Small intestine (tissue), 7 donors: ENCODE measurements around the gene ELAVL1. TPM values are rescaled to one million over a fixed set of nuclear protein-coding genes. Genes with fewer than 3 reads are reported as not detected.
"Not testable (repeated sequence)": the region's sequence is repeated elsewhere in the genome, so short reads cannot be mapped to it uniquely, and the experiment has no call there.

Experiments used
- DNase-seq, 2 donors: peaks; one replicate each; pipeline versions ENCODE4 v3.0.0 to v3.0.0-alpha.2; 2013
- FAIRE-seq: peaks from 2 replicates; lab custom pipeline; 2012; peaks lifted over from hg19 to GRCh38; lab: Jason Lieb, UNC
- H3K27ac ChIP-seq, 3 donors: one replicate each; pipeline ENCODE4 v1.5.1; 2013; ENCODE audit warnings: low read length in 2 of 3, mild to moderate bottlenecking in 2 of 3, control low read depth in 1 of 3, inconsistent platforms in 1 of 3, low read depth in 1 of 3, moderate library complexity in 1 of 3
- H3K27me3 ChIP-seq, 3 donors: one replicate each; pipeline ENCODE4 v1.6.1; 2013; ENCODE audit warnings: low read length in 3 of 3, inconsistent platforms in 1 of 3; ENCODE audit not compliant: control insufficient read depth in 3 of 3, insufficient read depth in 3 of 3
- H3K36me3 ChIP-seq, 3 donors: one replicate each; pipeline ENCODE4 v1.6.1; 2013; ENCODE audit warnings: low read length in 3 of 3, inconsistent platforms in 1 of 3, low read depth in 1 of 3, mild to moderate bottlenecking in 1 of 3, moderate library complexity in 1 of 3; ENCODE audit not compliant: control insufficient read depth in 3 of 3, insufficient read depth in 2 of 3
- H3K4me1 ChIP-seq, 3 donors: one replicate each; pipeline ENCODE4 v1.6.1; 2013; ENCODE audit warnings: low read length in 2 of 3, inconsistent platforms in 1 of 3, low read depth in 1 of 3, mild to moderate bottlenecking in 1 of 3, moderate library complexity in 1 of 3; ENCODE audit not compliant: control insufficient read depth in 3 of 3, insufficient read depth in 2 of 3
- H3K4me3 ChIP-seq, 3 donors: one replicate each; pipeline ENCODE4 v1.5.1; 2013; ENCODE audit warnings: low read length in 3 of 3, control low read depth in 1 of 3, inconsistent platforms in 1 of 3, low read depth in 1 of 3, mild to moderate bottlenecking in 1 of 3, moderate library complexity in 1 of 3
- H3K9me3 ChIP-seq, 2 donors: one replicate each; pipeline ENCODE4 v1.6.1; 2013; ENCODE audit warnings: low read depth in 1 of 2, low read length in 1 of 2; ENCODE audit not compliant: control insufficient read depth in 2 of 2, insufficient read depth in 1 of 2
- WGBS, 3 donors: extraction: QIAGEN DNeasy Blood & Tissue Kit; methylation state at CpG; one replicate each; pipeline ENCODE4 v1.1.7; 2013; 5-methylcytosine and 5-hydroxymethylcytosine counted together
- polyA plus RNA-seq, 4 donors: library from polyadenylated mRNA; stranded (reverse) in 3 of 4; unstranded in 1 of 4; fragments of 200-250 nt in 3 of 4; fragments of 120-200 nt in 1 of 4; gene quantifications; one replicate each; pipeline versions ENCODE4 v1.2.1 to v1.2.3, GENCODE V29; 2013
- donor health status: healthy with polysubstance abuse.
- donor health status: control.
- donor health status: control.
- donor health status: Bipolar disorder and iron deficiency.
- donor health status: healthy.

ELAVL1 gene
- polyA plus RNA-seq, 4 donors, result 14.6 to 51.1 (median 26.4) TPM

DNA sequence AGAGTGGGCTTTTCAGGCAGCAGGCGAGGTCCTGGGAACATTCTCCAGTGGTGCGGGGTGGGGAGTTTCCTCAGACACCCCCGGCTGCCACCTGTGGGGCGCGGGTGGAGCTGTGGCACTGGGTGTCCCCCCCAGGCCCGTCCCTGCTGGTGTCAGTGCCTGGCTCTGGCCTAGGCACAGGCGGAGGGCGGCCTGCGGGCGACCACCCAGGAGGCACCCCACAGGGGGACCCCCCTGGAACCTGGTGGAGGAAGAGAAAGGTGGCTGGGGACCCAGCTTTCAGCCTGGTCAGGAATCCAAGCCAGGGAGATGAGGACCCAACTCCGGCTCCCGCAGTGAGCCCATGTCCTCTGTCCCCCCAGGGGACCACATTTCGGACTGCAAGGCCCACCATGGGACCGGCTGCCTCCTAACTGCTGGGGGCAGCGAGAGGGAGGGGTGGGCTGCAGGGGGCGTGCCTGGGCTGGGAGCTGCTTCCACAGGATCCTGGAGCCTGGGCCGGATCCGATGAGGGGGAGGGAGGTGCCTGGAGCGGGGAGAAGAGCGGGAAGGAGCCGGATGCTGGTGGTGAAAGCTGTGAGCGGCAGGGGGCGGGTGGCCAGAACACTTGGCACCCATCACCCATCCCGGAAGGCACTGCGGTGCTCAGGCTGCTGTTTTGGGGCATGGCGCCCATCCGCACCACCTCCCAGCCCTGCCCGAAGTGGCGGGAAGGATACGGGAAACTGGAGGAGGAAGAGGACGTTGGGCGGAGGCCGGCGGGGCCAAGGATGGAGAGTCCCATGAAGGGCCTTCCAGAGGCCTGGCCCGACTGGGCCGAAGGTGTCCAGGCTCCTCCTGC is 74.0 kb downstream of the ELAVL1 start:
- DNase-seq, result no peak
- Histone ChIP-seq H3K27ac (no peak overlapping the region), H3K4me3 (no peak overlapping the region), H3K27me3 (no peaks in the 10 kb centered on the region), H3K36me3 (peaks cover 5 to 96% (median 31%) of the 10 kb centered on the region in 3 donors), H3K4me1 (peaks cover 0 to 3% (median 0%) of the 10 kb centered on the region in 3 donors), H3K9me3 (no peaks in the 10 kb centered on the region)
- 89 to 98% (median 95%) methylated on average over 31 to 36 of the region's 36 CpGs for WGBS, 3 donors
- no peak for FAIRE-seq

DNA sequence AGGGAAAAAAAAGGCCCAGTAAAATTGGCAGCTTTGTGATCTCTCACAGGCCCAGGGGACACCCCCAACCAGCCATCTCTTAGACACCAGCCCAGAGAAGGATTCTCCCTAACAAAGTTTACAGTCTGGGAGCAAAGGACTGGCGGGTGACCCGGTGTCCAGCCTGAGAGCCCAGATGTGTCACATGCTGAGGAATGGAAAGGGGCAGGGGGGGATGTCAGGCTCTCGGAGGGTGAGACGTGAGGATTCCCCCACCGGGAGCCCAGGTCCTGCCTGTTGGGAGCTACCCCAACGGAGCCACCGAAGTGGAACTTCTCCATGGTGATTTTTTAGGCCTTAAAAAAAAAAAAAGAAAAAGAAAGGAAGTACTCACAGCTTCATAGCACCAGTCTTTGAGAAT is 74.7 kb downstream of the ELAVL1 start:
- no peaks in the 10 kb centered on the region for H3K27me3 ChIP-seq
- H3K36me3 ChIP-seq, result peaks cover 5 to 89% (median 30%) of the 10 kb centered on the region in 3 donors
- WGBS, 3 donors, result 84 to 94% (median 87%) methylated on average over 7 of the region's 7 CpGs
- no peak for DNase-seq
- no peak overlapping the region for H3K4me3 ChIP-seq
- H3K9me3 ChIP-seq, result no peaks in the 10 kb centered on the region
- H3K27ac ChIP-seq, result no peak overlapping the region
- no peak for FAIRE-seq
- H3K4me1 ChIP-seq, result peaks cover 0 to 7% (median 0%) of the 10 kb centered on the region in 3 donors

DNA sequence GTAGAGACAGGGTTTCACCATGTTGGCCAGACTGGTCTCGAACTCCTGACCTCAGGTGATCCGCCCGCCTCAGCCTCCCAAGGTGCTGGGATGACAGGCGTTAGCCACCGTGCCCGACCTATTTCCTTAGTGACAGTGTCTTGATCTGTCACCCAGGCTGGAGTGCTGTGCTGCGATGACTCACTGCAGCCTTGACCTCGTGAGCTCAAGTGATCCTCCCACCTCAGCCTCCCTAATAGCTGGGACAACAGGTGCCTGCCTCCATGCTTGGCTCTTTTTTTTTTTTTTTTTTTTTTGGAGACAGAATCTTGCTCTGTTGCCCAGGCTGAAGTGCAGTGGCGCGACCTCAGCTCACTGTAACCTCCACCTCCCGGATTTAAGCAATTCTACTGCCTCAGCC is 75.4 kb downstream of the ELAVL1 start:
- WGBS, 3 donors, result 75 to 78% (median 78%) methylated on average over 8 to 11 of the region's 11 CpGs
- not testable (repeated sequence) for H3K4me1 ChIP-seq, H3K9me3 ChIP-seq

DNA sequence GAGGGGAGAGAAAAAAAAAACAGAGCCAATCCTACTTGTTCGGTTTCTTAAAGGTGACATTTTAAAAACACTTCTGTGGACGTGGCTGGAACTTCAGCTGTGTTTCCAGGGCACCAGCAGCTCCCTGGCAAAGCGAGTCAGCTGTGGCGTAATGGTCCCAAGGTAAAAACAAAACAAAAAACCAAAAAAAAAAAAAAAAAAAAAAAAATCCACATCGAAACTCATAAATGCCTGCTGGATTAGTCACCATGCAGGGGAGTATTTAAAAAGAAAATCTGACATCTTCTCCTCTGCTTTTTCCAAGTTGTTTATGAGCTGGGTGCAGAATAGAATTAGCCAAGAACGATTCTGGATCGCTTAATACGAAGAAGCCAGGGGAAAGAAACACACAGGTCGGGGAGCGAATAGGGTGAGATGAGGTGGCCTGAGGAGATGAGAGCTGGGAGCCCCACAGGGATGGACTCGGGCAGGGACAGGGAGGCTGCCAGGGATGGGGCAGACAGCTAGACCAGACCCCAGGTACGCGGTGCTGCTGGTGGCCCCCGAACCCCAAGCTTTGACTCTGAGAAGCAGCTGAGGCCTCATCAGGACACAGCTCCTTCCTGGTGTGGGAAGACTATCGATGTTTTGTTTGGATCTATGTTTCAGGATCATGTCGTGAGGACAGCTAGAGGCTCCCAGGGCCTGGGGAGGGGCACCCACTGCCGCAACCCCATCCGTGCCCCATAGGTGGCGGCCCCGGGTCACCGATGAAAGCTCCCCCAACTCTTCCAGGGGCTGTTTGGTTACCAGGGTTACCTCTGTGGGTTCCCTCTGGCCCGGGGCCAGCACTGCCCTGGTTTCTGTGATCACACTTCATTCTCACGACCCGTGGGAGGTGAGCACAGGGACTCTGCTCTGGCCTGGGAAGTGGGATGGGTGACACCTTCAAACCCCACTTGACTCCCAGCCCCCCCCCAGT is 76.4 kb downstream of the ELAVL1 start:
- peaks cover 0 to 10% (median 0%) of the 10 kb centered on the region in 3 donors for H3K4me1 ChIP-seq
- FAIRE-seq, result no peak
- peak overlapping the region in 1 of 3 donors; percentile 76 for H3K27ac ChIP-seq

More for the DNA sequence above, 75.4 kb downstream of the ELAVL1 start:
- H3K27ac ChIP-seq, FAIRE-seq, DNase-seq, H3K27me3 ChIP-seq, H3K4me3 ChIP-seq: not testable (repeated sequence)
- H3K36me3 ChIP-seq, result peaks cover 5 to 82% (median 26%) of the 10 kb centered on the region in 3 donors

DNA sequence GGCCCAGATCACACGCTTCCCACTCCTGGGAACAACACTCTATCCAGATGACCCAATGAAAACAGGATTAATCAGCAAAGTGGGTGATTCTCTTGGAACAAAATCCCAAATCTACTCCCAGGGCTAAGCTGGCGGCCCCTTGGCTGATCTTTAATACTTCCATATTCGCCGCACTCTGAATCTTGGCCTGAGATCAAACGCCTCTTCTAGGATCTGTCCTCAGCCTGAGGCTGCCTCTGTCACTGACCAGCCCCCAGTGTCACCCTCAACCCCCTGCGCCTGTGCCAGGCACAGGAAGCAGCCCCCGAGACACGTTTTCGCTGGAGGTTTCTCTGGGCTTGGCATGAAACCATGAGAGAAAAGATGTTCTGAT is 77.1 kb downstream of the ELAVL1 start:
- Histone ChIP-seq H3K4me1 (peaks cover 0 to 10% (median 0%) of the 10 kb centered on the region in 3 donors), H3K27ac (peak overlapping the region in 1 of 3 donors; percentile 31), H3K4me3 (no peak overlapping the region), H3K36me3 (peaks cover 2 to 70% (median 16%) of the 10 kb centered on the region in 3 donors), H3K9me3 (no peaks in the 10 kb centered on the region), H3K27me3 (no peaks in the 10 kb centered on the region)
- no peak for DNase-seq
- FAIRE-seq, result no peak
- 79 to 86% (median 84%) methylated on average over 9 of the region's 9 CpGs for WGBS, 3 donors

More for the DNA sequence above, 76.4 kb downstream of the ELAVL1 start:
- peak in 1 of 2 donors; percentile 44 for DNase-seq
- 64 to 71% (median 67%) methylated on average over 24 of the region's 24 CpGs for WGBS, 3 donors
- Histone ChIP-seq H3K27me3 (no peaks in the 10 kb centered on the region), H3K4me3 (no peak overlapping the region), H3K36me3 (peaks cover 2 to 72% (median 23%) of the 10 kb centered on the region in 3 donors), H3K9me3 (no peaks in the 10 kb centered on the region)

DNA sequence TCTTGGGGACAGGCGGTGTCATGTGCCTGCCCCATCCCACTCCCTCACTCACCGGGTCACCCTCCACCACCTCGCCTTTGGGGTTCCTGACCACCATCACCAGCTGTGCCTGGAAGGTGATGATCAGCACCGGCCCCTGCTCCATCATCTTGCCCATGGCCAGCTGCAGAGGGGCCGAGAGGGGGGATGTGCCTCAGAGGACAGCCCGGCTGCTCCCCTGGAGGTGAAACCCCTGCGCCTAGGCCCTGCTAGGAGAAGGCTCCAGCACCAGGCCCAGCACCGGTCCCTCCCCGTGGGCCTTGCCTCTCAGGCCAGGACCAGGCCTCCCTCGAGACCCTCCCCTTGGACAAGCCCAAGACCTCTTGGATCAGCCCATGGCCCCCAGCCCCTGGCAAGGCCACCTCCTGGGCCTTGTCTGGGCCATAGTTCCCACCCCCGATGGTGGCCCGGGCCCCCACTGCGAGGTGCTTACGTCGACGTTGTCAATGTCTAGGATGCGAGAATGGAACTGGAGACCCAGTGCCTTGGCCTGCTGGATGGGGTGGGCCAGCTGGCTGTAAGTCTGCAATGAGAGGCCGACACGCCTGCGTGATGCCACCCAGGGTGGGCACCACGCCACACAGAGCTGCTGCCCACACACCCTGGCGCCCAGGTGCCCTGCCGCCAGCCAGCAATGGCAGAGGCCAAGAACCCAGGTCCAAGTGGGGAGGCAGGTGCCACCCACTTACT is 77.7 kb downstream of the ELAVL1 start:
- DNase-seq (no peak), FAIRE-seq (no peak)
- H3K36me3 ChIP-seq, result peaks cover 2 to 70% (median 14%) of the 10 kb centered on the region in 3 donors
- H3K4me1 ChIP-seq, result peaks cover 0 to 10% (median 0%) of the 10 kb centered on the region in 3 donors
- no peaks in the 10 kb centered on the region for H3K9me3 ChIP-seq
- H3K27ac ChIP-seq, result no peak overlapping the region
- WGBS, 3 donors, result 91 to 93% (median 93%) methylated on average over 22 to 23 of the region's 23 CpGs
- H3K27me3 ChIP-seq, result no peaks in the 10 kb centered on the region
- H3K4me3 ChIP-seq, result no peak overlapping the region

DNA sequence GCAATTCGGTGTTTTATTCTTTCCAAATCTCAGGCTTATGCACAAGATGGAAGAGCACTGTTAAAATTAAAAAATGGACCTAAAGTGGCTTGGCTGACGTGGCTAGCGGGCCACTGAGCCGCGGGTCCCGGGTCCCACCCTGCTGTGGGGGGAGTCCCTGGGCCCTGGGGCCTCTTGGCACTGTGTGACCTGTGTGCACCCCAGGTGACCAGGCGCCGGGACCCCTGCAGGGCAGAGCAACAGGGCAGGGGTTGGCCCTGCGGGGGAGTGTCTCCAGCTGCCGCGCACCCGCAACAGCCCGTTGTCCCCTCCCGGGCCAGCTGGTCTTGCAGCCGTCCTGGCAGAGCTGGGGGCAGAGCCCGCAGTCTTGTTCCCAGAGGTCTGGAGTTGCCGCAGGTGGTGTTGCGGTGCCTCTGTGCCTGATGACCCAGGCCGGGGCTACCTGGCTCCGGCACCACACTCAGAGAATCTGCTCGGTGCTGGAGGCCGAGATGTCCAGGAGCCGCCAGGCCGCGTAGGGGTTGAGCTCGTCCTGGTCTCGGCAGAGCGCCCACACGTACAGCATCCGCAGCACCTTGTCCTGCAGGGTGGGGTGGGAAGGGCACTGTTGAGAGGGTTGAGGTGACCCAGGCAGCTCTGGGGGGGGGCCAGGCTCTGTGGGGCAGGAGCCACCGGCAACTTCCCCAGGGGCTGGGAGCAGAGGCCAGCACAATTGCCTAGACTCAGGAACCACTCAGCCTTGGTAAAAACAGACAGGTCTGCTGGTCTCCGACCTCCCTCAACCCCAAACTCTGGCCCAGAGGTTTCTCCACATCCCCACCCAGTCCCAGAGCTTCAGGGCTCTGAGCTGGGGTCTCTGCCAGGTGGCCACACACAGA is 78.5 kb downstream of the ELAVL1 start:
- FAIRE-seq (no peak), DNase-seq (no peak)
- H3K27me3 ChIP-seq, result no peaks in the 10 kb centered on the region
- 79 to 90% (median 85%) methylated on average over 32 of the region's 32 CpGs for WGBS, 3 donors
- peaks cover 0 to 10% (median 0%) of the 10 kb centered on the region in 3 donors for H3K4me1 ChIP-seq
- H3K27ac ChIP-seq, result no peak overlapping the region
- peaks cover 8 to 70% (median 9%) of the 10 kb centered on the region in 3 donors for H3K36me3 ChIP-seq
- H3K4me3 ChIP-seq, result no peak overlapping the region
- no peaks in the 10 kb centered on the region for H3K9me3 ChIP-seq
